Testis (tissue), 2 donors: Measurements from ENCODE around the gene CYB5B.

Source experiments
- POLR2A ChIP-seq: fragments of 450-650 bp; IDR thresholded peaks from one replicate; pipeline ENCODE4 v1.6.1; 2017; ENCODE audit warnings: antibody characterized with exemption, mild to moderate bottlenecking, moderate library complexity
- TF ChIP-seq, protein P1 (sequence below), 3 experiments: fragments of 450-650 bp in 2 of 3; fragments of 200-600 bp in 1 of 3; sonication (generic) in 1 of 3; IDR thresholded peaks; one replicate each; pipeline ENCODE4 v1.5.1; 2016 to 2019; ENCODE audit warnings: antibody characterized with exemption in 3 of 3, mild to moderate bottlenecking in 2 of 3, moderate library complexity in 1 of 3

DNA sequence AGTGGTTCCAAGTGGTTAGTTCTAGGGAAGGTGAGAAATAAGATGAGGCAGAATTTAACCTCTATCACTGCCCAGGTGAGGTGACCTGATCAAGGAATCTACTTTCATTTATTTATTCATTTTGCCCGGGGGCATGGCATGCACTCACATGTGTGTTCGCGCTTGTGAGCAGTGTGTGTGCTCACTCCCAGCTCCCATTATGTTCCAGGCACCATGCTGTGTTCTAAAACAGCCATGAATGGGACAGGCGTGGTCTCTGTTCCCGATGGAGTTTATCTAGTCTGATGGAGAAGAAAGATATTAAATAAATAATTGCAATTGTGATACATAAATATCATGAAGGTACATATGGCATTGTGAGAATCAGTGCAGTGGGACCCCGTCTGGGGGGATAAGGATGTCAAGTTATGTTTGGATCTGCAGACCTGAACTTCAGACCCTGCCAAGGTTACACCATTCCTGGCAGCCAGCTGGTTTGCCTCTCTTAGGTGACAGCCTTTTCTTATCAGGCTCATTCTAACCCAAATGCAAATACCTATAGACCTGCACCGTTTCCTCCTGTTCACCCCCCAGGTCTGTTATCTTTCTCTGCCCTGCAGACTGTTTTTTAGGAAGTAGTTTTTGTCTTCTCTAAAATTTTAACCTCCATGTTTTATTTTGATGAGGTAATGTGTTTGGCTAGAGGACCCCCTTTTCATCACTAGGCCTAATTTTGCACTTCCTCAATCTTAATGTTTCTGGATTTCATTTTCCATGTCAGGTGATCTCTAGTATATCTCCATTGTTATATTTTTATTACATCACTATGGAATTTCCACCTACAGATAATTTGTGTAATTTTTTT is 11.8 kb downstream of the CYB5B start:
- TF ChIP-seq, protein P1, sequence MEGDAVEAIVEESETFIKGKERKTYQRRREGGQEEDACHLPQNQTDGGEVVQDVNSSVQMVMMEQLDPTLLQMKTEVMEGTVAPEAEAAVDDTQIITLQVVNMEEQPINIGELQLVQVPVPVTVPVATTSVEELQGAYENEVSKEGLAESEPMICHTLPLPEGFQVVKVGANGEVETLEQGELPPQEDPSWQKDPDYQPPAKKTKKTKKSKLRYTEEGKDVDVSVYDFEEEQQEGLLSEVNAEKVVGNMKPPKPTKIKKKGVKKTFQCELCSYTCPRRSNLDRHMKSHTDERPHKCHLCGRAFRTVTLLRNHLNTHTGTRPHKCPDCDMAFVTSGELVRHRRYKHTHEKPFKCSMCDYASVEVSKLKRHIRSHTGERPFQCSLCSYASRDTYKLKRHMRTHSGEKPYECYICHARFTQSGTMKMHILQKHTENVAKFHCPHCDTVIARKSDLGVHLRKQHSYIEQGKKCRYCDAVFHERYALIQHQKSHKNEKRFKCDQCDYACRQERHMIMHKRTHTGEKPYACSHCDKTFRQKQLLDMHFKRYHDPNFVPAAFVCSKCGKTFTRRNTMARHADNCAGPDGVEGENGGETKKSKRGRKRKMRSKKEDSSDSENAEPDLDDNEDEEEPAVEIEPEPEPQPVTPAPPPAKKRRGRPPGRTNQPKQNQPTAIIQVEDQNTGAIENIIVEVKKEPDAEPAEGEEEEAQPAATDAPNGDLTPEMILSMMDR (IDR thresholded peaks at IDR 0.05) = no peak
- TF ChIP-seq POLR2A = no peak
